ENCODE results near the gene DRD2.
"Not testable (repeated sequence)": the region's sequence is repeated elsewhere in the genome, so short reads cannot be mapped to it uniquely, and the experiment has no call there.

DRD2 gene

DNA sequence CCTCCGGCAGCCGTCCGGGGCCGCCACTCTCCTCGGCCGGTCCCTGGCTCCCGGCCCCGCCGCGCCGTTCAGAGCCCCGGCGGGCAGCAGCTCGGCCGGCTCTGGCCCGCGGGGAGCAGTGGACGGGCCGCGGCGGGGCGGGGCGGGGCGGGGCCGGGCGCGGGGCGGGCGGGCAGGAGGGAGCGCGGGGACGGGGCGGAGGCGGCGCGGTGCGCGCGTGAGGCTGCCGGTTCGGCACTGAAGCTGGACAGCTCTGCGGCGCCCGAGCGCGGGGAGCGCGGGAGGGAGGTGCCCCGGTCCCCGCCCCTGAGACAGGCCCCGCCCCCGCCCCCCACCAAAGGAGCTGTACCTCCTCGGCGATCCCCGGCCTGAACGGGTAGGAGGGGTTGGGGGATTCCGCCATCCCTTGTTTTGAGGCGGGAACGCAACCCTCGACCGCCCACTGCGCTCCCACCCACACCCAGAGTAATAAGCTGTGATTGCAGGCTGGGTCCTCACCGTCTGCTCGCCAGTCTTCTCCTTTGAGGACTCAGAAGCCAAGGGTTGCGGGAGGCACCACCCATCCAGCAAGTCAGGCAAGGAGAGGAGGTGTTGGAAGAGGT, at the start of gene DRD2:
Gene DRD2, minus strand, starts transcription at position 239 of the 602 bp plus-strand sequence. CDS start 50,747 bp downstream, outside the sequence.
- DNase-seq (ENCODE audit: low spot score): no peak

DNA sequence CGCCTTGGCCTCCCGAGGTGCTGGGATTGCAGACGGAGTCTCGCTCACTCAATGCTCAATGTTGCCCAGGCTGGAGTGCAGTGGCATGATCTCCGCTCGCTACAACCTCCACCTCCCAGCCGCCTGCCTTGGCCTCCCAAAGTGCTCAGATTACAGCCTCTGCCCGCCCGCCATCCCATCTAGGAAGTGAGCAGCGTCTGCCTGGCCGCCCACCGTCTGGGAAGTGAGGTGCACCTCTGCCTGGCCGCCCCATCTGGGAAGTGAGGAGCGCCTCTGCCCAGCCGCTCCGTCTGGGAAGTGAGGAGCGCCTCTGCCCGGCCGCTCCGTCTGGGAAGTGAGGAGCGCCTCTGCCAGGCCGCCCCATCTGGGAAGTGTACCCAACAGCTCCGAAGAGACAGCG, 48.7 kb upstream of the DRD2 start:
- not testable (repeated sequence) for DNase-seq (ENCODE audit: low spot score)

DNA sequence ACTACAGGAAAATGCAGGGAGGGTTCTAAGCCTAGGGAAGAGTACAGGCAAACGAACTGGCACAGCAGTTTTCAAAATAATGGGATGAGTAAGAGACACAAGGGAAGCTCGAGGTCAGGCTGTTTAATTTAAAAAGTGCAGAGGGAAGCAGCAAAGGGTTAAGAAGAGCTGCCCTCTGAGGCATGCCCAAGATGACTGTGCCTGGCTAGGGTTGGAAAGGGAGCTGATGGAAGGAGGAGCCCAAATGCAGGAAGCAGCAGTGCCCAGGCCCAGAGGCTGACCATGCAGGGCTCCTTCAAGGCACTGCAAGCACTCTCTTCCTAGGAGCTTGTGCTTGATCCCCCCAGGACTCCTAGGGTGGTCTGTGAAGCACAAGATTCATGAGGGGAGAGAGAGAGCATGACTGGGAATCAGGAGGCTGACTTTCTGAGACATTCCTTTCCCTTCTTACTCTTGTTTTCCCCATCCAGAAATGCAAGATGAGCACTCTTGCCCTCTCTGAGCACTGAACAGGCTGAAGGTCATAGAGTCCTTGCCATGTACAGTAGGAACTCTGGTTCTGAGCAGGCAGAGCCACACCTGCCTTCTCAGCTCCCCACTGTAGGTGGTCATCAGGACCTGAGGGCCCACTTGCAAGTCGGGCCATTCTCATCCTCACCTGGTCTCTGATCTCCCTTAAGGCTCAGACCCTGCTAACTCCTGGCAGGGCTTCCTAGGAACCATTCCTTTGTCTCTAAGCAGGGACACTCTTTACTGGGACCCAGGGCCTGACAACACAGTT, 46.7 kb upstream of the DRD2 start:
- DNase-seq (ENCODE audit: low spot score): no peak

DNA sequence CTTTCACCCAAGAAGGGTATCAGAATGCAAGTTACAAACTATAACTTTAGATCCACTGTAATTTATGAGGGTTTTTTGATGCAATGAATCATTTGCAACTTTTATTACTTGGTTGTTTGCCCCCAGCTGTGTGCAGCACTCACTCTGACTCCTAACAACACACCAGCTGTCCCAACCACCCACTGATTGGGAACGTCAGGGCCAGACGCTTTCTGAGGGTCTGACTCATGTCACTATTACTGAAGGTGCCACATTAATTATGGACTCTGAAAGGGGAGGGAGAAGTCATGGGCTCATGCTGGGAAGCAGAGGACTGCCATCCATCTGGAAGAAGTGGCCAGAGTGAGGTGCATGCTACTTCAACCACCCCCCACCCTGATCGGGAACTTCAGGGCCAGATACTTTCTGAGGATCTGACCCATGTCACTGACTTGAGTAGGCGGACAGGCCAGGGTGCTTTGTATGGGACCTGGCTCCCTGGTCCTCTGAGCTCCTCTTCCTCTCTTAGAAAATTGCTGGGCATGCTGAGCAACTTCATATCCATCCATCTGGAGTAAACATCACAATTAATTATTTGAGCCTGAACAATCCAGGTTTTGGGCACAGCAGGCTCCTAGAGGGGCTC, 44.9 kb upstream of the DRD2 start:
- DNase-seq (ENCODE audit: low spot score): no peak

DNA sequence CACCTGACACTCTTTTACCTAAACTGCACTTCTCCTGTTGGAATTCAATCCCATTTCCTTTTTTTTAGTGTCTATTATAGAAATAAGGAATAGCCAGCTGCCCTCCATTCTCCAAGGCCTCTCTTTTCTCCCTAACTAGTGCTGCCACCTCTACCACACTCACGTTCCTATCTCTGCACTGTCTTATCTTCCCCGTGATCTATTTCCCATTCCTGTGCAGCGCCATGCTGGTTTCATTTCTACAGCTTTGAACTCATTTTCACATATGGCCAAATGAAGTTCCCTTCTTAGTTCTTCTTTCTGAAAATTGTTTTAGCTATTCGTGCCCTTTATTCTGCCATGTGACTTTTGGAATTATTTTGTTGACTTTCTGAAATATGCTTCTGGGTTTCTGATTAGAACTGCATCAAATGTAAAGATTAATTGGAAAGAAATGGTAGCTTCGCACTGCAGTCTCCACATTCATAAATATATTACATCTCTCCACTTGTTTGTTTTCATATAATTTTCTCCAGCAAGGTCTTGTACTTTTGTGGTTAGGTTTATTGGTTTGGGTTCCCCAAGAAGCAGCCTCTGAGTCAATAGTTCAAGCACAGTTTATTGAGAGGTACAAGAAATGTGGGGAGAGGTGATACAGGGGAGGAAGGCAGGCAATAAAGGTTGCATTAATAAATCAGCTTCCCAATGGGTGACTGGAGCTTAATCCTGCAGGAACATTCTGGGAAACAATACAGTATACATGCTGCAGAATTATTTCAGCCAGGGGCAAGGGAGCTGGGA, 43.7 kb upstream of the DRD2 start:
- DNase-seq (ENCODE audit: low spot score): no peak

DNA sequence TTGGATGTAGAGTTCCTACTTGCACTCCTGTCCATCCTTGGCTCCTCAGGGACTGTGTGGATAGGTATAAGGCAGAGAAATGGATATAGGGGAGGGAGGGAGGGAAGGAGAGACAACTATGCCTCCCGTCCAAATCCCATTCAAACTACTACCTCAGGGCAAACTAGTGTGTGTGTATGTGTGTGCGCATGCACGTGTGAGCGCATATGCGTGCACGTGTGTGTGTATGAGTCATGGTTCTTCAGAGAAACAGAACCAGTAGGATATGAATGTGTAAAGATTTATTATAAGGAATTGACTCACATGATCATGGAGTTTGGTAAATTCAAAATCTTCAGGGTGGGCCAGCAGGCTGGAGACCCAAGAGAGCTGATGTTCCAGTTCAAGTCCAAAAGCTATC, 42.2 kb upstream of the DRD2 start:
- DNase-seq (ENCODE audit: low spot score): no peak

DNA sequence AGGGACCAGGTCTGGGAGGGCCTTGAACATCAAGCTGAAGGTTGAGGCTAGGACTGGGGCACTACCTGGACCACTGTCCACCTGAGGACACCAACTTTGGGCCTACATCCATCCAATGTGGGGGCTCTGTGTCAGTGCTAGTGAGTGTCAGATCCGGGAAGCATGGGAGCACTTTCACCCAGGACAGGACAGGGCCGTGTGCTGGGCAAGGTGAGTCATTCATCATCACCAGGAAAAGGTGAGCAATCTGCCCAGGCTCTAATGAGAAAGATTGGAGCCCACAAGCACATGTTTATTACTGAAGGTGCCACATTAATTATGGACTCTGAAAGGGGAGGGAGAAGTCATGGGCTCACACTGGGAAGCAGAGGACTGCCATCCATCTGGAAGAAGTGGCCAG, 39.7 kb upstream of the DRD2 start:
- no peak for DNase-seq (ENCODE audit: low spot score)

DNA sequence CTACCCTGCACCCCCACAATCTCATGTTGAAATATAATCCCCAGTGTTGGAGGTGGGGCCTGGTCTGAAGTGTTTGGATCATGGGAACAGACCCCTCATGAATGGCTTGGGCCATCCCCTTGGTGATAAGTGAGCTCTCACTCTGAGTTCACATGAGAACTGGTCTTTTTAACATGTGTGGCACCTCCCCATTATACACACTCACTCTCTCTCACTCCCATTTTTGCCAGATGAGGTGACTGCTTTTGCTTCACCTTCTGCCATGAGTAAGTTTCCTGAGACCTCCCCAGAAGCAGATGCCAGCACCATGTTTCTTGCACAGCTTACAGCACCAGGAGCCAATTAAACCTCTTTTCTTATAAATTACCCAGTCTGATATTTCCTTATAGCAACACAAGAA, 32.1 kb upstream of the DRD2 start:
- DNase-seq (ENCODE audit: low spot score): no peak

DNA sequence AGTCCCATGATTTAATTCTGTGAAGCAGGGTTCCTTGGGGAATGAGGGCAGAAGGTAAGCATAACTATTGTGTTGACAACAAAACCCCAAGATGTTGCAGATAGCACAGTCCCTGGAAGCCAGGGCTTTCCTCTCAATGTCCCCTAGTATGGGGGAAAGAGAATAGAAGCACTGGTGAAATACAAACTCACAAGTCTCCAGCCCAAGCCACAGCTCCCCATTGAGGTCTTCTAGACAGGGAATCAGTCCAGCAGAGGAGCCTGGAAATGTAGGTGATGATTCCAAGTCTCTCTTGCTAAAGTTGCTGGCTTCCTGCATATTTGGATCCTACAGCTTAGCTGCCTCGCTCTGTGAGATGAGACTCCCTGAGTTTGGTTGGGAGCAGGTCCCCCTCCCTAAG, 31.7 kb upstream of the DRD2 start:
- DNase-seq (ENCODE audit: low spot score): no peak

DNA sequence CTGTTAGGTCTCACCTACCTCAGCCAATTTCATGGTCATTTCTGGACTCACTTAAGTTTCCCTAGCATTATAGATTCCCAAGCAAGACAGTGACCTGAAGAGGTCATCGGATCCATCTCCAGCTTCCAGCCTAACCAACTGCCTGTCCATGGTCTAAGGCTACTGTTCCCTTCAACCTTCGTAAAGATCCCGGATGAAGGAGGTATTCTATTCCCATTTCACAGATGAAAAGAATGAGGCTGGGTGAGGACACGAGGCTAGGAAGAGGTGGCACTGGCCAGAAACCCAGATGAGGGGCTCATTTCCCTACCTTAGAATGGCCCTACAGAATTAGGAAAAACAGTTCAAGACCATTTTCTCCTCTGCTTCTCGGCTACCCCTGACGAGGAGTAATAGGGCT, 31.3 kb upstream of the DRD2 start:
- no peak for DNase-seq (ENCODE audit: low spot score)

GRCh38 chr11:113505541-113506375, 30.6 kb upstream of the DRD2 start:
- DNase-seq (ENCODE audit: low spot score): no peak

DNA sequence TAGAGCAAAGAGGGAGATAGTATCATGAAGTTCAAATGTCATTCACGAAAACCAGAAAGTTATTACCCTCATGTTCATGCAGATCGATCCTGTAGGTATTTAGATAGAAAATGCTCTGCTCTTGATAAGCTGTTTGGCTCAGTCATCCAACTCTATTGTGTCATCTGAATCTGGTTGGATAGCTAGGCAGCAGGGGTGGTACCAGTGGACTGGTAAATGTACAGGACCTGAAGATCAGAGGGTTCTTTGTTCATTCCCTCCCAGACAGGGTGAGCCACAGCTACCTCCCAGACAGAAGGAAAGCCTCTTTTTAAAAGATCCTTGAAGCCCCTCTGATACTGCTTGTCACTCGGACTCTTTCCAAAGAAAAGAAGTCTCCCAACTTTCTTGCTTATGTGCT, 29.8 kb upstream of the DRD2 start:
- no peak for DNase-seq (ENCODE audit: low spot score)

GRCh38 chr11:113504586-113504985, 29.4 kb upstream of the DRD2 start:
- no peak for DNase-seq (ENCODE audit: low spot score)

DNA sequence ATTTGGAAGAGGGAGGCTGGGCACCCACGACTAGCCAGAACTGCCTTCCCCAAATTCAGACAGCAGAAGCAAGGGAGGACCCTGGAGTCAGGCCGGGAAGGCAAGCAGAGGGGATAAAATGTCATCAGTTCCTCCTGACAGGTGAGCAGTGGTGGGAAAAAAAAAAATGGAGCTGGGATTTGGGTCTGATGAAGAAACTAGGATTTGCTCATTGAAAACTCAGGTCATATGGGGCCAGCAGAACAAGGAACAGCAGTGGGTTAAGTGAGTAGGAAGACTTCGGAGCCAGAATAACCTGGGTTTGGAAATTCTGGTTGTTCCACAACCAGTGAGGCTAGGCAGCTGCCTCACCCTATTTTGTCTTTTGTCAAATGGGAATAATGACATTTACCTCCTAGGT, 28.9 kb upstream of the DRD2 start:
- DNase-seq (ENCODE audit: low spot score): no peak

- no peak for DNase-seq (ENCODE audit: low spot score)
These were observed 22.1 kb upstream of the DRD2 start for GRCh38 chr11:113497066-113497910.

DNA sequence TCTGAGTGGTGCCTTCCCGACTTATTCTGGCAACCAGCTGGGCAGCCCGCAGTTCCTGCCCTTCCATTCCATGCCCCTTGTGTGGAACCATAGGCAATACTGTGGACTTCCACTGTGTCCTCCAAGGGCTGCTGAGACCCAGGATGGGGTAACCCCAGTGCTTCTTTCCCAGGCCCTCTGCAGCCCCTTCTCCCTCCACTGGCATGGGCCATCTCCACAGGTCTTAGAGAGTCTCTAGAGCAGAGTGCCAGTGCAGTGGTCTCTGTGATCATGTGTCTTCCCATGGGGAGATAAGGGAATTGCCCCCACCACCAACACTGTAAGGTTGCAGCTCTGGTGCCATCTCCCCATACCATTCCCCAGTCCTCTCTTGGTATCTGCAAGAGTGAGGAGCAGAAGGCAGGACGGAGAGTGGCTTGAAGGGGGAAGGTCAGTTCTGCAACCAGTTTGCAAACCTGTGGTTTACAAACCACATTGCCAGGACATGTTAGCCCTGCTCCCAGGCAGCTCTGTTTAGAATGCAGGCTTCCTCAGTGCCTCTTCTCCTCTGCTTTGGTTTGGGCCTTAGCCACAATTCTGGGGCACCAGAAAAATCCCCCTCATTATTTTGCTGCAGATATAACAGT, 20.9 kb upstream of the DRD2 start:
- no peak for DNase-seq (ENCODE audit: low spot score)

DNA sequence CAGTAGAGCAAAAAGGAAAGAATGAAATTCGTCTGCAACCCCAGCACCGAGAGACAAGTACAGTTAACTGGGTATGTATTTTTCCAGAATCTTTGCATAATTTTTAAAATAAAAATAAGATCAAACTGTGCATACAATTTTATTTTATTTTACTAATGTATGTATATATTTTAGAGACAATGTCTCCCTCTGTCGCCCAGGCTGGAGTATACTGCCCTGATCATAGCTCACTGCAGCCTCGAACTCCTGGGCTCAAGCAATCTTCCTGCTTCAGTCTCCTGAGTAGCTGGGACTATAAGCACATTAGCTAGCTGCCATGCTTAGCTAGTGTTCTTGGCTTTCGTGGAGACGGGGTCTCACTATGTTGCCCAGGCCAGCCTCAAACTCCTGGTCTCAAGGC, 18.8 kb upstream of the DRD2 start:
- no peak for DNase-seq (ENCODE audit: low spot score)

DNA sequence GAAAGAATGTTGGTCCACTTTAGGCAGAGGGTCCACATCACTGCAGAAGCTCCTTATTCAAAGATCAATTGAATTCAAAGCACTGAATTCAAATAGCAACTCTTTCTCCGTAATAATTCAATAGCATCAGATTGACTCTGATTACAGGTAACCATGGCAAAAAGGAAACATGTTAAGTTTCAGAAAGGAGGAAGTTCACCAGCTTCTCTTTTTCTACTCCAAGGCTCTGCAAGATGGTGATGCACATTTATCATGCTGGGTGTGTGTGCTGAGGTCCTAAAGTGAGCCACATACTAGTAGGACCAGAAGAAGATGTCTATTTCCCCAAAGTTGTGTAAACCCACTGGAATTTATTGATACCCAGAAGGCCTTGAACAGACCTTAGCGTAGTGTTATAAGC, 18.0 kb upstream of the DRD2 start:
- no peak for DNase-seq (ENCODE audit: low spot score)

DNA sequence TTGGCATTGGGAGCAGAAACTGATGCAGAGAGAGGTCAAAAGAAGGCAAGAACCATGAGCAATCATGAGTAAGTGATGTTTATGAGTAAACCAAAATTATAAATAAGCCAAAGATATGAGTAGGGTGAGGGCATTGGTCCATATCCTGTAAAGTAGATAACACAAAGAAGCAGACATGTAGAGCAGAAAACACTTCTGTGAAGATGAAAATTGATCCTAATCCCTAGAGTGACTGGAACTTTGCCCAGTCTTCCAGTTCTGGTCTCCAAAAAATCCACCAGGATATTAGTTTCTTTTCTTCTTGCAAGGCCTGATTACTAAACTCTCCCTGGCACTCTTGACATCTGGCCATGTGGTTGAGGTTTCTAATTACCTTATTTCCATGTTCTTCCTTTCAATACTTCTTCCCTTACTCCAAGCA, 13.7 kb upstream of the DRD2 start:
- DNase-seq (ENCODE audit: low spot score): no peak

DNA sequence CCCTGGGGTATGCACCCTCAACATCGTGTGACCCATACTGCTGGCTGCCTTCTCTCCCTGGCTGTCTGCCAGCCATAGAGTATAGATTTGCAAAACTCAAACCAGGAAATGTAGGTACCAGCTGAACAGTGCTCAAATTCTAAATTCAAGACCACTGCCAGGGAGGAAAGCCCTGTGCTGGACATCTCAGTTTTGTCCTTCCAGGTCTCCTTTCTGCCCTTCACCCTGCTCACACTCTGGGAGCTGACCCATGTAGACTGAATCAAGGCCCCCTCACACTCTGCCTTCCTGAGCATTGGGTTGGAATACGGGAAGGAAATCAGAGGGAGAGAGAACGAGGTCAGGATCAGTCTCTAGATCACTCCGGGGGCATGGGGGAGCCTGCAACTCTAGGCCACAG, 12.4 kb upstream of the DRD2 start:
- no peak for DNase-seq (ENCODE audit: low spot score)

All from RKO (cell line).